DND-41 (cell line): Measurements from ENCODE around the gene SPHK1.

Source experiments
- ATAC-seq: fragments of 200-7000 bp; cut with Tn5 transposase; 3 replicates; pipeline ENCODE4 v1.9.1; 2021; ENCODE audit warnings: low read depth; ENCODE audit not compliant: insufficient read depth
- DNase-seq: peaks from one replicate; pipeline ENCODE4 v3.0.0-alpha.2; 2020
- H2AFZ ChIP-seq: 2 replicates; pipeline ENCODE4 v1.6.0; 2012; ENCODE audit warnings: low read depth, low read length
- H3K27ac ChIP-seq: 2 replicates; pipeline ENCODE4 v1.5.1; 2012; ENCODE audit warnings: low read length, inconsistent platforms
- H3K27me3 ChIP-seq: fragments of 200-600 bp; sonication (generic); 2 replicates; pipeline ENCODE4 v1.6.0; 2012; ENCODE audit warnings: low read length, mild to moderate bottlenecking, inconsistent platforms; ENCODE audit not compliant: insufficient read depth, poor library complexity
- H3K36me3 ChIP-seq: 2 replicates; pipeline ENCODE4 v1.5.1; 2012; ENCODE audit warnings: low read length, inconsistent platforms; ENCODE audit not compliant: insufficient read depth
- H3K4me1 ChIP-seq: 2 replicates; pipeline ENCODE4 v1.5.1; 2012; ENCODE audit warnings: mild to moderate bottlenecking, low read length; ENCODE audit not compliant: insufficient read depth
- H3K4me2 ChIP-seq: 2 replicates; pipeline ENCODE4 v1.6.0; 2012; ENCODE audit warnings: mild to moderate bottlenecking, moderate library complexity, low read length, inconsistent platforms; ENCODE audit not compliant: insufficient read depth
- H3K4me3 ChIP-seq, 2 experiments: fragments of 200-600 bp in 1 of 2; shearing (Covaris generic) in 1 of 2; 2 replicates each; pipeline ENCODE4 v1.5.1; 2012 to 2016; ENCODE audit warnings: inconsistent platforms in 2 of 2, low read length in 2 of 2, mild to moderate bottlenecking in 2 of 2, low read depth in 1 of 2, moderate library complexity in 1 of 2
- H3K79me2 ChIP-seq: 2 replicates; pipeline ENCODE4 v1.6.0; 2012; ENCODE audit warnings: low read length, inconsistent platforms; ENCODE audit not compliant: insufficient read depth
- H3K9ac ChIP-seq: 2 replicates; pipeline ENCODE4 v1.6.0; 2012; ENCODE audit warnings: low read depth, mild to moderate bottlenecking, inconsistent platforms, low read length, moderate library complexity
- H3K9me3 ChIP-seq: 2 replicates; pipeline ENCODE4 v1.5.1; 2012; ENCODE audit warnings: low read length, moderate library complexity, mild to moderate bottlenecking, inconsistent platforms; ENCODE audit not compliant: insufficient read depth, severe bottlenecking
- H4K20me1 ChIP-seq: 2 replicates; pipeline ENCODE4 v1.6.0; 2012; ENCODE audit warnings: low read length; ENCODE audit not compliant: insufficient read depth
- EZH2 ChIP-seq: IDR thresholded peaks from 3 replicates; pipeline ENCODE4 v1.6.1; 2012; ENCODE audit warnings: borderline replicate concordance, low read depth, mild to moderate bottlenecking, moderate library complexity, low read length, inconsistent platforms; ENCODE audit not compliant: severe bottlenecking
- TF ChIP-seq, protein P1 (sequence below): IDR thresholded peaks from 2 replicates; pipeline ENCODE4 v1.5.1; 2012; ENCODE audit warnings: borderline replicate concordance, low read length, moderate library complexity, mild to moderate bottlenecking; ENCODE audit not compliant: poor library complexity, severe bottlenecking; ENCODE audit errors: extremely low read depth

SPHK1 gene

DNA sequence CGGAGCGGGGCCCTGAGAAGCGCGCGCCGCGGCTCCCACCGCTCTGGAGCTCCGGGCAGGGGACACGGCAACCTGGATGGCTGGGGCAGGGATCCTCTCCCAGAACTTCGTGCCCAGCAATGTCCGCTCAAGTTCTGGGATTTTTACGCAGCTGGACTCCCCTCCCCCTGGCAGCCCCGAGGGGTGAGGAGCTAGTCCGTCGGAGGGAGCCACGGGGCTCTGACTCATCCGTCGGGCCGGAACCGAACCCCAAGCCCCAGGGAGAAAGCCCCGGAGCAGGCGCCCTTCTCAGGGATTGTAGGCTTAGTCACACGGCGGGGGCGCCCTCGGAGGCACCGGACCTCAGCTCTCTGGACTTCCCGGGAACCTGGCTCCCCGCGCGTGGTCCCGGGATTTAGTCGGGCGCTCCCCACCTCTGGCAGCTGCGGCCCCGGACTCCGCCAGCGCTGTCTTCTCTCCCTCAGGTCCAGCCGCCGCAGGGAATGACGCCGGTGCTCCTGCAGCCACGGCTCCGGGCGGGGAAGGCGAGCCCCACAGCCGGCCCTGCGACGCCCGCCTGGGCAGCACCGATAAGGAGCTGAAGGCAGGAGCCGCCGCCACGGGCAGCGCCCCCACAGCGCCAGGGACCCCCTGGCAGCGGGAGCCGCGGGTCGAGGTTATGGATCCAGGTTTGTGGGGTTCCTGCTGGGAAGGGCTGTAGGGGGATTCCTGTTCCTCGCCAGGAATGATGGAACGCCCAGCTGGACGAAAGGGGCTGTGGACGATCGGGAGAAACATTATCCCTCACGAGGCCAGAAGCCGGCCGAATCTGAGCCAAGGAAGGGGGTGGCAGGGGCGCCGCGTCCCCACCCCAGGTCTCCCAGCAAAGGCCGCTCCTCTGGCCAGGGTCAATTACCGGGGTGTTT is 830 bp downstream of the SPHK1 start:
- peak overlapping the region; percentile 81 for H3K4me2 ChIP-seq
- peaks cover 3% of the 10 kb centered on the region for H3K36me3 ChIP-seq
- no peak for TF ChIP-seq EZH2
- TF ChIP-seq, protein P1, sequence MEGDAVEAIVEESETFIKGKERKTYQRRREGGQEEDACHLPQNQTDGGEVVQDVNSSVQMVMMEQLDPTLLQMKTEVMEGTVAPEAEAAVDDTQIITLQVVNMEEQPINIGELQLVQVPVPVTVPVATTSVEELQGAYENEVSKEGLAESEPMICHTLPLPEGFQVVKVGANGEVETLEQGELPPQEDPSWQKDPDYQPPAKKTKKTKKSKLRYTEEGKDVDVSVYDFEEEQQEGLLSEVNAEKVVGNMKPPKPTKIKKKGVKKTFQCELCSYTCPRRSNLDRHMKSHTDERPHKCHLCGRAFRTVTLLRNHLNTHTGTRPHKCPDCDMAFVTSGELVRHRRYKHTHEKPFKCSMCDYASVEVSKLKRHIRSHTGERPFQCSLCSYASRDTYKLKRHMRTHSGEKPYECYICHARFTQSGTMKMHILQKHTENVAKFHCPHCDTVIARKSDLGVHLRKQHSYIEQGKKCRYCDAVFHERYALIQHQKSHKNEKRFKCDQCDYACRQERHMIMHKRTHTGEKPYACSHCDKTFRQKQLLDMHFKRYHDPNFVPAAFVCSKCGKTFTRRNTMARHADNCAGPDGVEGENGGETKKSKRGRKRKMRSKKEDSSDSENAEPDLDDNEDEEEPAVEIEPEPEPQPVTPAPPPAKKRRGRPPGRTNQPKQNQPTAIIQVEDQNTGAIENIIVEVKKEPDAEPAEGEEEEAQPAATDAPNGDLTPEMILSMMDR: no peak
- ATAC-seq: no peak
- peak overlapping the region; percentile 77; the same call in 1 of the 2 replicates for H2AFZ ChIP-seq
- no peaks in the 10 kb centered on the region for H3K79me2 ChIP-seq
- H3K9me3 ChIP-seq: no peaks in the 10 kb centered on the region
- H4K20me1 ChIP-seq: 0 out of 2 replicates have a peak, but pooled peaks cover 3% of the 10 kb centered on the region
- H3K9ac ChIP-seq: peak overlapping the region; percentile 72
- H3K27ac ChIP-seq: no peak overlapping the region
- H3K4me3 ChIP-seq: peak overlapping the region in 1 of 2 experiments; percentile 56; a peak in 2 of 4 replicates
- peaks cover 28% of the 10 kb centered on the region for H3K4me1 ChIP-seq
- H3K27me3 ChIP-seq: peaks cover 15% of the 10 kb centered on the region
- DNase-seq: no peak

DNA sequence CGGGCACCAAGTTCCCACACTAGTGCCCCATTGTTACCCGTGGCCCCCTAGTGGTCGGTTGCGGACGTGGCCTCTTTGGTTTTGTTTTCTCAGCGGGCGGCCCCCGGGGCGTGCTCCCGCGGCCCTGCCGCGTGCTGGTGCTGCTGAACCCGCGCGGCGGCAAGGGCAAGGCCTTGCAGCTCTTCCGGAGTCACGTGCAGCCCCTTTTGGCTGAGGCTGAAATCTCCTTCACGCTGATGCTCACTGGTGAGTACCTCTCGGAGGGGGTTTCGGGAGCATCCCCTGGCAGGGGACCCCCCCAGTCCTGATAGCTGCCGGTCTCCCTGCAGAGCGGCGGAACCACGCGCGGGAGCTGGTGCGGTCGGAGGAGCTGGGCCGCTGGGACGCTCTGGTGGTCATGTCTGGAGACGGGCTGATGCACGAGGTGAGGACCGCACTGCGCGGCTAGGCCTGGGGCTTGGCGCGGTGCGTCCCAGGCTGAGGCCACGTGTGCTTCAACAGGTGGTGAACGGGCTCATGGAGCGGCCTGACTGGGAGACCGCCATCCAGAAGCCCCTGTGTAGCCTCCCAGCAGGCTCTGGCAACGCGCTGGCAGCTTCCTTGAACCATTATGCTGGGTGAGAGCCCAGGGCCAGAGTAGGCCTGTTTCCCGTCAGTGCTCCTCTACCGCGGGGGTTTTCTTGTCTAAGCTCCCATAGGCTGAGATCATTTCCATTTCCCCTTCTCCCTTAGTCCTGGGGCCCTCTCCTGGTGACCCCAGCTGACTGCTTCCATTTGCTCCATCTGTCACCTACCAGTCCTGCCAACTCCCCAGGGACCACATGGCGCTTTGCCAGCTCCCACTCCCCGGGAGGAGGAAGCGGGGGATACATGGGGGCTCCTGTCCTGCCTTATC is 1.7 kb downstream of the SPHK1 start:
- DNase-seq: peak; percentile 69
- TF ChIP-seq, protein P1: peak; percentile 73
- no peak for TF ChIP-seq EZH2
- H3K27me3 ChIP-seq: peaks cover 15% of the 10 kb centered on the region

DNA sequence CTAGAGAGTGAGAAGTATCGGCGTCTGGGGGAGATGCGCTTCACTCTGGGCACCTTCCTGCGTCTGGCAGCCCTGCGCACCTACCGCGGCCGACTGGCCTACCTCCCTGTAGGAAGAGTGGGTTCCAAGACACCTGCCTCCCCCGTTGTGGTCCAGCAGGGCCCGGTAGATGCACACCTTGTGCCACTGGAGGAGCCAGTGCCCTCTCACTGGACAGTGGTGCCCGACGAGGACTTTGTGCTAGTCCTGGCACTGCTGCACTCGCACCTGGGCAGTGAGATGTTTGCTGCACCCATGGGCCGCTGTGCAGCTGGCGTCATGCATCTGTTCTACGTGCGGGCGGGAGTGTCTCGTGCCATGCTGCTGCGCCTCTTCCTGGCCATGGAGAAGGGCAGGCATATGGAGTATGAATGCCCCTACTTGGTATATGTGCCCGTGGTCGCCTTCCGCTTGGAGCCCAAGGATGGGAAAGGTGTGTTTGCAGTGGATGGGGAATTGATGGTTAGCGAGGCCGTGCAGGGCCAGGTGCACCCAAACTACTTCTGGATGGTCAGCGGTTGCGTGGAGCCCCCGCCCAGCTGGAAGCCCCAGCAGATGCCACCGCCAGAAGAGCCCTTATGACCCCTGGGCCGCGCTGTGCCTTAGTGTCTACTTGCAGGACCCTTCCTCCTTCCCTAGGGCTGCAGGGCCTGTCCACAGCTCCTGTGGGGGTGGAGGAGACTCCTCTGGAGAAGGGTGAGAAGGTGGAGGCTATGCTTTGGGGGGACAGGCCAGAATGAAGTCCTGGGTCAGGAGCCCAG is 2.8 kb downstream of the SPHK1 start:
- no peaks in the 10 kb centered on the region for H3K9me3 ChIP-seq
- ATAC-seq (no peak), DNase-seq (no peak)
- TF ChIP-seq EZH2: no peak
- TF ChIP-seq, protein P1: no peak
- H3K4me2 ChIP-seq: no peak overlapping the region
- H3K36me3 ChIP-seq: peaks cover 20% of the 10 kb centered on the region
- H2AFZ ChIP-seq: no peak overlapping the region
- peaks cover 15% of the 10 kb centered on the region for H3K27me3 ChIP-seq
- 0 out of 2 replicates have a peak, but pooled peaks cover 3% of the 10 kb centered on the region for H4K20me1 ChIP-seq
- no peaks in the 10 kb centered on the region for H3K79me2 ChIP-seq
- no peak overlapping the region for H3K9ac ChIP-seq
- no peak overlapping the region for H3K4me3 ChIP-seq
- H3K27ac ChIP-seq: no peak overlapping the region
- H3K4me1 ChIP-seq: peaks cover 28% of the 10 kb centered on the region

More for the DNA sequence above, 1.7 kb downstream of the SPHK1 start:
- H2AFZ ChIP-seq: no peak overlapping the region
- peaks cover 12% of the 10 kb centered on the region for H3K36me3 ChIP-seq
- no peak overlapping the region for H3K4me3 ChIP-seq
- H4K20me1 ChIP-seq: 0 out of 2 replicates have a peak, but pooled peaks cover 3% of the 10 kb centered on the region
- H3K9me3 ChIP-seq: no peaks in the 10 kb centered on the region
- peaks cover 28% of the 10 kb centered on the region for H3K4me1 ChIP-seq
- H3K79me2 ChIP-seq: no peaks in the 10 kb centered on the region
- H3K27ac ChIP-seq: no peak overlapping the region
- no peak overlapping the region for H3K9ac ChIP-seq
- H3K4me2 ChIP-seq: no peak overlapping the region
- no peak for ATAC-seq
